Measurements from ENCODE around the gene CHST11. TPM values are rescaled to one million over a fixed set of nuclear protein-coding genes. Genes with fewer than 3 reads are reported as not detected.

Gene CHST11
- total and polyA plus RNA-seq, 7 donors = 0.60 to 22.8 (median 10.0) TPM

- intact Hi-C loops (cut with DNase I) = no loop called here
- Histone ChIP-seq H3K4me3 (no peak overlapping the region), H3K4me1 (peaks cover 0 to 4% (median 0%) of the 10 kb centered on the region in 4 donors), H3K9me3 (no peaks in the 10 kb centered on the region), H3K27ac (no peak overlapping the region), H3K27me3 (no peaks in the 10 kb centered on the region), H3K36me3 (no peaks in the 10 kb centered on the region)
- TF ChIP-seq EP300 (IDR thresholded peaks at IDR 0.05) (no peak), POLR2A (IDR thresholded peaks at IDR 0.05) (no peak), CTCF (IDR thresholded peaks at IDR 0.05) (no peak), POLR2AphosphoS5 (IDR thresholded peaks at IDR 0.05) (no peak)
- 89 to 93% methylated on average over 7 of the region's 7 CpGs for whole genome bisulfite sequencing, 2 donors
- DNase-seq = no peak
Observed at GRCh38 chr12:104704224-104704779, 247.6 kb downstream of the CHST11 start.

GRCh38 chr12:104707194-104707593 lies 250.4 kb downstream of the CHST11 start:
- WGBS, 2 donors = 34 to 58% methylated on average over 5 of the region's 5 CpGs
- Histone ChIP-seq H3K4me3 (no peak overlapping the region), H3K4me1 (peaks cover 0 to 23% (median 19%) of the 10 kb centered on the region in 4 donors), H3K9me3 (no peaks in the 10 kb centered on the region), H3K27me3 (no peaks in the 10 kb centered on the region), H3K36me3 (no peaks in the 10 kb centered on the region), H3K27ac (no peak overlapping the region)
- intact Hi-C loops (cut with DNase I) = no loop called here
- no peak for DNase-seq
- no peak for TF ChIP-seq CTCF (IDR thresholded peaks at IDR 0.05)
- no peak for TF ChIP-seq POLR2A (IDR thresholded peaks at IDR 0.05)
- no peak for TF ChIP-seq POLR2AphosphoS5 (IDR thresholded peaks at IDR 0.05)
- no peak for TF ChIP-seq EP300 (IDR thresholded peaks at IDR 0.05)

GRCh38 chr12:104707794-104708558 lies 251.2 kb downstream of the CHST11 start:
- Histone ChIP-seq H3K4me3 (no peak overlapping the region), H3K4me1 (peaks cover 0 to 23% (median 19%) of the 10 kb centered on the region in 4 donors), H3K9me3 (no peaks in the 10 kb centered on the region), H3K36me3 (no peaks in the 10 kb centered on the region), H3K27ac (no peak overlapping the region), H3K27me3 (no peaks in the 10 kb centered on the region)
- 82 to 95% methylated on average over 9 of the region's 9 CpGs for WGBS, 2 donors
- intact Hi-C loops (cut with DNase I) = no loop called here
- TF ChIP-seq POLR2A (IDR thresholded peaks at IDR 0.05) = no peak
- DNase-seq = no peak

GRCh38 chr12:104708891-104709290 lies 252.1 kb downstream of the CHST11 start:
- Histone ChIP-seq H3K4me3 (no peak overlapping the region), H3K36me3 (no peaks in the 10 kb centered on the region), H3K4me1 (peaks cover 0 to 23% (median 19%) of the 10 kb centered on the region in 4 donors), H3K9me3 (no peaks in the 10 kb centered on the region), H3K27me3 (no peaks in the 10 kb centered on the region), H3K27ac (no peak overlapping the region)
- intact Hi-C loops (cut with DNase I) = no loop called here
- TF ChIP-seq POLR2A (IDR thresholded peaks at IDR 0.05) (no peak), EP300 (IDR thresholded peaks at IDR 0.05) (no peak), POLR2AphosphoS5 (IDR thresholded peaks at IDR 0.05) (no peak), CTCF (IDR thresholded peaks at IDR 0.05) (no peak)
- no peak for DNase-seq
- WGBS, 2 donors = 72 to 94% methylated on average over 7 of the region's 7 CpGs

- Histone ChIP-seq H3K27me3 (no peaks in the 10 kb centered on the region), H3K9me3 (no peaks in the 10 kb centered on the region), H3K4me3 (no peak overlapping the region), H3K4me1 (peaks cover 0 to 23% (median 19%) of the 10 kb centered on the region in 4 donors), H3K27ac (peak overlapping the region in 1 of 4 donors; percentile 48), H3K36me3 (no peaks in the 10 kb centered on the region)
- no peak for DNase-seq
- 88 to 89% methylated on average over 9 of the region's 9 CpGs for WGBS, 2 donors
- TF ChIP-seq CTCF (IDR thresholded peaks at IDR 0.05) (no peak), POLR2AphosphoS5 (IDR thresholded peaks at IDR 0.05) (peak in 1 of 4 donors; percentile 13)
- intact Hi-C loops (cut with DNase I) = loop anchor here (10.0 kb wide), 1 partner anchor 85 kb away; no protein-coding TSS in a partner anchor
Observed at GRCh38 chr12:104709692-104710435, 253.1 kb downstream of the CHST11 start.

All from sigmoid colon (tissue), 7 donors.